IMR-90 (cell line): Measurements from ENCODE around the gene CHN2. TPM values are rescaled to one million over a fixed set of nuclear protein-coding genes. Genes with fewer than 3 reads are reported as not detected.

Source experiments
- ATAC-seq: fragments of 200-7000 bp; cut with Tn5 transposase; 2 replicates; pipeline ENCODE4 v1.9.1; 2020; ENCODE audit warnings: low read depth, mild to moderate bottlenecking, moderate library complexity
- BruUV-seq: library from RNA; stranded (reverse); fragments of 400-500 nt; replicated peaks from 2 replicates; lab custom pipeline; 2021; lab: Mats Ljungman, UMichigan
- CTCF ChIA-PET: fragments of 300-600 bp; formaldehyde crosslinking; extraction: SDS; loops from one replicate; lab custom pipeline; 2021; ENCODE audit warnings: antibody characterized with exemption; lab: Yijun Ruan, JAX
- POLR2A ChIA-PET: fragments of 300-600 bp; sonication (Branson Sonifier 250); formaldehyde crosslinking; loops from one replicate; lab custom pipeline; 2022; ENCODE audit warnings: antibody characterized with exemption; ENCODE audit not compliant: unreplicated experiment; lab: Charles Lee
- DNase-seq: peaks from one replicate; pipeline ENCODE4 v3.0.0; 2013
- H2AFZ ChIP-seq: replicated peaks from 2 replicates; pipeline ENCODE3; 2013; ENCODE audit warnings: low read length, mild to moderate bottlenecking; ENCODE audit not compliant: poor library complexity
- H2AK5ac ChIP-seq: 2 replicates; pipeline ENCODE4 v1.6.1; 2013; ENCODE audit warnings: low read depth, low read length, inconsistent platforms
- H2AK9ac ChIP-seq: replicated peaks from 2 replicates; pipeline ENCODE3; 2013; ENCODE audit warnings: mild to moderate bottlenecking, low read depth, low read length, moderate library complexity; ENCODE audit not compliant: poor library complexity
- H2BK120ac ChIP-seq: 2 replicates; pipeline ENCODE4 v1.6.1; 2013; ENCODE audit warnings: low read depth, low read length, inconsistent platforms
- H2BK15ac ChIP-seq: 3 replicates; pipeline ENCODE4 v1.6.1; 2013; ENCODE audit warnings: low read depth, low read length, inconsistent platforms
- H2BK20ac ChIP-seq: 2 replicates; pipeline ENCODE4 v1.6.1; 2013; ENCODE audit warnings: low read depth, mild to moderate bottlenecking, inconsistent platforms, low read length, moderate library complexity
- H2BK5ac ChIP-seq: 2 replicates; pipeline ENCODE4 v1.6.1; 2013; ENCODE audit warnings: mild to moderate bottlenecking, low read depth, low read length, inconsistent platforms; ENCODE audit not compliant: poor library complexity, severe bottlenecking
- H3K14ac ChIP-seq: replicated peaks from 2 replicates; pipeline ENCODE4 v1.6.1; 2013; ENCODE audit warnings: low read depth, low read length, inconsistent platforms
- H3K18ac ChIP-seq: 2 replicates; pipeline ENCODE4 v1.6.1; 2013; ENCODE audit warnings: low read depth, low read length, control low read depth
- H3K23ac ChIP-seq: 2 replicates; pipeline ENCODE4 v1.6.1; 2013; ENCODE audit warnings: low read depth, low read length, inconsistent platforms
- H3K27ac ChIP-seq: 2 replicates; pipeline ENCODE4 v1.5.1; 2013; ENCODE audit warnings: mild to moderate bottlenecking, control low read depth, low read length; ENCODE audit not compliant: insufficient read depth
- H3K27me3 ChIP-seq: 2 replicates; pipeline ENCODE4 v1.6.1; 2013; ENCODE audit warnings: low read length; ENCODE audit not compliant: control insufficient read depth, insufficient read depth
- H3K36me3 ChIP-seq: 2 replicates; pipeline ENCODE4 v1.6.1; 2013; ENCODE audit warnings: low read length, mixed read lengths; ENCODE audit not compliant: control insufficient read depth, insufficient read depth
- H3K4ac ChIP-seq: 2 replicates; pipeline ENCODE4 v1.6.1; 2013; ENCODE audit warnings: low read depth, low read length, inconsistent platforms
- H3K4me1 ChIP-seq: 2 replicates; pipeline ENCODE4 v1.6.1; 2013; ENCODE audit warnings: low read length, mixed read lengths; ENCODE audit not compliant: control insufficient read depth, insufficient read depth
- H3K4me2 ChIP-seq: 2 replicates; pipeline ENCODE4 v1.6.1; 2013; ENCODE audit warnings: low read depth, mild to moderate bottlenecking, control low read depth, low read length, moderate library complexity
- H3K4me3 ChIP-seq: 2 replicates; pipeline ENCODE4 v1.5.1; 2013; ENCODE audit warnings: low read depth, mild to moderate bottlenecking, control low read depth, low read length, moderate library complexity; ENCODE audit not compliant: insufficient read depth
- H3K56ac ChIP-seq: 2 replicates; pipeline ENCODE4 v1.6.1; 2013; ENCODE audit warnings: low read length, inconsistent platforms; ENCODE audit not compliant: insufficient read depth; ENCODE audit errors: extremely low read depth
- H3K79me1 ChIP-seq, 2 experiments: 2 replicates each; pipeline ENCODE4 v1.6.1; 2013; ENCODE audit warnings: low read length in 2 of 2, inconsistent platforms in 1 of 2, low read depth in 1 of 2
- H3K9ac ChIP-seq: 2 replicates; pipeline ENCODE4 v1.6.1; 2013; ENCODE audit warnings: low read depth, low read length, control low read depth
- H3K9me1 ChIP-seq: 2 replicates; pipeline ENCODE4 v1.6.1; 2013; ENCODE audit warnings: low read length, inconsistent platforms; ENCODE audit not compliant: insufficient read depth
- H3K9me3 ChIP-seq: 2 replicates; pipeline ENCODE4 v1.6.1; 2013; ENCODE audit warnings: low read length; ENCODE audit not compliant: control insufficient read depth, insufficient read depth
- H4K20me1 ChIP-seq: 2 replicates; pipeline ENCODE4 v1.6.1; 2013; ENCODE audit warnings: low read length, inconsistent platforms; ENCODE audit not compliant: insufficient read depth
- H4K5ac ChIP-seq: 2 replicates; pipeline ENCODE4 v1.6.1; 2013; ENCODE audit warnings: mild to moderate bottlenecking, low read depth, low read length, control low read depth
- H4K8ac ChIP-seq, 2 experiments: 2 replicates each; pipeline ENCODE4 v1.6.1; 2013; ENCODE audit warnings: low read depth in 2 of 2, low read length in 2 of 2, control low read depth in 1 of 2, inconsistent platforms in 1 of 2
- H4K91ac ChIP-seq: 2 replicates; pipeline ENCODE4 v1.6.1; 2013; ENCODE audit warnings: low read depth, low read length, inconsistent platforms; ENCODE audit not compliant: insufficient read depth
- BHLHE40 ChIP-seq: fragments of 150-350 bp; IDR thresholded peaks from 2 replicates; pipeline ENCODE4 v1.6.1; 2016; ENCODE audit warnings: mild to moderate bottlenecking, low read depth, low read length
- CHD1 ChIP-seq: IDR thresholded peaks from 2 replicates; pipeline ENCODE4 v1.6.1; 2012; ENCODE audit warnings: low read depth, low read length, improper control_type of control experiment
- CTCF ChIP-seq: conservative IDR thresholded peaks from 2 replicates; pipeline ENCODE4 v1.5.1; 2012; ENCODE audit warnings: mild to moderate bottlenecking, low read depth, low read length, improper control_type of control experiment
- ELK1 ChIP-seq: fragments of 150-350 bp; IDR thresholded peaks from 2 replicates; pipeline ENCODE4 v1.6.1; 2016; ENCODE audit warnings: low read depth, mild to moderate bottlenecking, low read length, moderate library complexity, borderline replicate concordance
- FOS ChIP-seq: fragments of 150-350 bp; IDR thresholded peaks from 2 replicates; pipeline ENCODE4 v1.6.1; 2016; ENCODE audit warnings: low read depth, low read length
- MAFK ChIP-seq: IDR thresholded peaks from 2 replicates; pipeline ENCODE4 v1.6.1; 2012; ENCODE audit warnings: low read depth, low read length, improper control_type of control experiment
- MAZ ChIP-seq: IDR thresholded peaks from 2 replicates; pipeline ENCODE4 v1.6.1; 2012; ENCODE audit warnings: low read depth, mild to moderate bottlenecking, low read length, improper control_type of control experiment, moderate library complexity, borderline replicate concordance
- NFE2L2 ChIP-seq: fragments of 150-350 bp; IDR thresholded peaks from 2 replicates; pipeline ENCODE4 v1.6.1; 2016; ENCODE audit warnings: low read depth, mild to moderate bottlenecking, low read length
- POLR2A ChIP-seq: IDR thresholded peaks from 2 replicates; pipeline ENCODE4 v1.6.1; 2012; ENCODE audit warnings: mild to moderate bottlenecking, low read depth, low read length
- RAD21 ChIP-seq: IDR thresholded peaks from 2 replicates; pipeline ENCODE4 v1.6.1; 2012; ENCODE audit warnings: low read length, improper control_type of control experiment
- RCOR1 ChIP-seq: IDR thresholded peaks from 2 replicates; pipeline ENCODE4 v1.6.1; 2012; ENCODE audit warnings: mild to moderate bottlenecking, low read length, improper control_type of control experiment; ENCODE audit not compliant: insufficient replicate concordance
- RFX5 ChIP-seq: IDR thresholded peaks from 2 replicates; pipeline ENCODE4 v1.8.0; 2012; ENCODE audit warnings: low read depth, mild to moderate bottlenecking, low read length, moderate library complexity
- SMC3 ChIP-seq: fragments of 150-350 bp; IDR thresholded peaks from 2 replicates; pipeline ENCODE4 v1.6.1; 2016; ENCODE audit warnings: low read depth, mild to moderate bottlenecking, antibody characterized with exemption, low read length, moderate library complexity
- WGBS, 2 experiments: methylation state at CpG; one replicate each; pipeline versions ENCODE4 v1.1.5 to v1.1.7; 2013; ENCODE audit warnings: missing lambda C conversion rate in 2 of 2; ENCODE audit not compliant: insufficient read length in 1 of 2; ENCODE audit errors: extremely low coverage in 2 of 2; 5-methylcytosine and 5-hydroxymethylcytosine counted together
- dilution Hi-C: fragments of 300-500 bp; cut with HindIII; formaldehyde crosslinking; loops from one replicate; pipeline ENCODE4 v1.14.3; 2018; ENCODE audit warnings: low sequenced_read_pairs; ENCODE audit not compliant: unreplicated experiment
- in situ Hi-C: fragments of 300-500 bp; cut with MboI; formaldehyde crosslinking; loops from 3 replicates; pipeline ENCODE4 v1.14.3; 2019; ENCODE audit warnings: low sequenced_read_pairs, inconsistent platforms, mixed read lengths
- intact Hi-C: fragments of 100-400 bp; cut with micrococcal nuclease; formaldehyde crosslinking; loops from 2 replicates; pipeline ENCODE4 v1.10.0; 2022
- polyA plus RNA-seq, 3 experiments: library from polyadenylated mRNA; depleted of rRNA; stranded (reverse); fragments of >200 nt; gene quantifications; 2 replicates each; pipeline ENCODE4 v1.2.3, GENCODE V29; 2012; ENCODE audit warnings: low replicate concordance in 1 of 3
- total RNA-seq: library from RNA; depleted of rRNA; stranded (reverse); fragments of >200 nt; gene quantifications from 2 replicates; pipeline ENCODE4 v1.2.3, GENCODE V29; 2012

CHN2 gene
- total and polyA plus RNA-seq, 2 of the 4 experiments (the other 2 are of a cell fraction), result not detected

GRCh38 chr7:29197916-29198315, 3.3 kb downstream of the CHN2 start (continued):
- TF ChIP-seq SMC3 (no peak), RFX5 (no peak)

GRCh38 chr7:29199776-29200175, 5.2 kb downstream of the CHN2 start:
- Histone ChIP-seq H3K23ac (no peak overlapping the region), H3K27me3 (peaks cover 13% of the 10 kb centered on the region), H2BK5ac (no peak overlapping the region), H2BK120ac (no peak overlapping the region), H2AFZ (no peak overlapping the region), H2AK9ac (no peak overlapping the region), H3K79me1 (no peaks in the 10 kb centered on the region), H2AK5ac (no peak overlapping the region), H3K4me1 (no peaks in the 10 kb centered on the region), H3K9ac (no peak overlapping the region), H3K9me3 (no peaks in the 10 kb centered on the region), H3K4me3 (no peak overlapping the region), H3K18ac (no peak overlapping the region), H3K4ac (no peak overlapping the region), H3K36me3 (no peaks in the 10 kb centered on the region), H3K56ac (no peak overlapping the region), H4K91ac (no peak overlapping the region), H3K27ac (no peak overlapping the region), H4K5ac (no peak overlapping the region), H2BK15ac (no peak overlapping the region), H2BK20ac (no peak overlapping the region), H3K9me1 (no peaks in the 10 kb centered on the region), H4K8ac (no peak overlapping the region), H3K14ac (no peak overlapping the region), H4K20me1 (no peaks in the 10 kb centered on the region; the same call in 1 of the 2 replicates), H3K4me2 (no peak overlapping the region)
- no peak for ATAC-seq
- ChIA-PET CTCF (no interaction called here), POLR2A (no interaction called here)
- TF ChIP-seq FOS, result no peak
- TF ChIP-seq POLR2A, result no peak
- TF ChIP-seq CTCF, result no peak
- TF ChIP-seq RCOR1, result no peak
- no peak for TF ChIP-seq RAD21
- no peak for TF ChIP-seq RFX5
- no peak for TF ChIP-seq CHD1
- TF ChIP-seq ELK1, result no peak
- no peak for TF ChIP-seq MAZ
- TF ChIP-seq BHLHE40, result no peak
- no peak for TF ChIP-seq NFE2L2
- TF ChIP-seq MAFK, result no peak
- in situ Hi-C loops (no loop called here), intact Hi-C loops (no loop called here), dilution Hi-C loops (no loop called here)
- no peak for DNase-seq
- 60% methylated on average over 1 of the region's 3 CpGs; no CpG with 5 or more reads in 1 of the 2 experiments for WGBS, 2 experiments
- BruUV-seq, result no TSS peak
